Right lung (tissue), 5 donors: Measurements from ENCODE around the gene RXFP1. TPM values are rescaled to one million over a fixed set of nuclear protein-coding genes. Genes with fewer than 3 reads are reported as not detected.

ENCODE experiments used
- DNase-seq, 2 donors: peaks; one replicate each; pipeline ENCODE4 v3.0.0-alpha.2; 2013
- polyA plus RNA-seq, 5 donors: library from polyadenylated mRNA; unstranded; fragments of 120-200 nt; gene quantifications; one replicate each; pipeline versions ENCODE4 v1.2.1 to v1.2.3, GENCODE V29; 2013; ENCODE audit warnings: inconsistent platforms in 1 of 5, low replicate concordance in 1 of 5; ENCODE audit not compliant: insufficient read length in 5 of 5, insufficient read depth in 1 of 5

The RXFP1 gene
- polyA plus RNA-seq, 5 donors, result 5.8 to 9.8 (median 8.0) TPM

DNA sequence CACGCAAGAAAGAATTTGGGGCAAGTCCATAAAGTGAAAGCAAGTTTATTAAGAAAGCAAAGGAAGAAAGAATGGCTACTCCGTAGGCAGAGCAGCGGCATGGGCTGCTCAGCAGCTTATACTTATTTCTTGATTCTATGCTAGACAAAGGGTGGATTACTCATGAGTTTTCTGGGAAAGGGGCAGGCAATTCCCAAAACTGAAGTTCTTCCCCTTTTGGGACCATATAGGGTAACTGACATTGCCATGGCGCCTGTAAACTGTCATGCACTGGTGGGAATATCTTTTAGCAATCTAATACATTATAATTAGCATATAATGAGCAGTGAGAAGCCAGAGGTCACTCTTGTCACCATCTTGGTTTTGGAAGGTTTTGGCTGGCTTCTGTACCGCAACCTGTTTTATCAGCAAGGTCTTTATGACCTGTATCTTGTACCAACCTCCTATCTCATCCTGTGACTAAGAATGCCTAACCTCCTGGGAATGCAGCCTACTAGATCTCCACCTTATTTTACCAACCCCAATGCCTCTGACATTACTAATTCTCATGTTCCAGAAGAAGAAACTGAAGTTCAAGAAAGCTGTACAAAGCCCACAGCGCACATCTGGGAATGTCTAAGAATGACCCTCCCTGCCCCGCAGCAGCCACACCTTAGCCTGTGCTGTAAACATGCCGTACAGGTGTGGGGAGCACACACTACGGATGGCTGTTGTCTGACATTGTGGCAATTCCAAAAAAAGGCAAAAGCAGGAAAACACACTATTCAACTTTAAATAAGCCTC lies 18.6 kb downstream of the RXFP1 start:
- no peak for DNase-seq

GRCh38 chr4:158541506-158541905 lies 19.8 kb downstream of the RXFP1 start:
- DNase-seq, result no peak

DNA sequence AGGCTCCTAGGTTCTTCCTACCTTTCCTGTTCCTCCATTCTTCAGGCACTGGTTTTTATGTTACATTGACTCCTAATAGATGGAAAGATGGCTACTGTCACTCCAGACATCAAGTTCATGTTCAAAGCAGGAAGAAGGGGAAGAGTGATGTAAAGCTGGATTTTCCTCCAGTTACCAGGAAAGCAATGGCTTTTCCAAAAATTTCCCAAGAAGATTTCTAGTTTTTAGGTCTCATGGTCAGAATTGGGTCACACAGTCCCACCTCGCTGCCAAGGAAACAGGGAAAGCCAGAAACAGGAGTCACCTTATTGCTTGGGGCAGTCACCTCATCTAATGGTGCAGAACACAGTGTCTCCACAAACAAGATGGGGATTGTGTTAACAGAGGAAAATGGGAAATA lies 21.5 kb downstream of the RXFP1 start:
- no peak for DNase-seq

GRCh38 chr4:158544141-158544540 lies 22.5 kb downstream of the RXFP1 start:
- no peak for DNase-seq

- DNase-seq, result no peak
These were observed 31.7 kb downstream of the RXFP1 start for GRCh38 chr4:158553364-158553763.

- no peak for DNase-seq
These were observed 38.6 kb downstream of the RXFP1 start for GRCh38 chr4:158560284-158560683.

GRCh38 chr4:158566860-158567259 lies 45.2 kb downstream of the RXFP1 start:
- no peak for DNase-seq

GRCh38 chr4:158571736-158572135 lies 50.1 kb downstream of the RXFP1 start:
- no peak for DNase-seq

- DNase-seq, result no peak
These were observed 50.9 kb downstream of the RXFP1 start for GRCh38 chr4:158572608-158573007.

DNA sequence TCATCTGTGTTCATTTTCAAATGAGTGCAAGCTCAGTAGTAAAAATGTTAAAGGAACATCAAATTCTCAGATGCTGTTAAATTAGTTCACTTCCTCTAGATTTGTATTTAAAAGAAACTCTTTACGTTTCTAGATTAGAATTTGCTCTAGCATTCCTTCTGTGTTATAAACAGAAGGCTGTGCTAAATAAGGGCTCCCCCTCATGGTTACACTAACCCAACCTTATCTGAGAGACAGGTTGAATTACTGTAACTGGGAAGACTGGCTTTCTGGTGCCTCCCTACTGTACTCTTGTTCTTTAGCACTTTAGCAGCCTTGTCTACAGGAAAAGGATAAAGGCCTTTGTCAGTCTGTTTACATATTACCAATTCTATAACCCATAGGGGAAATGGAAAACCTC lies 56.8 kb downstream of the RXFP1 start:
- DNase-seq, result no peak

DNA sequence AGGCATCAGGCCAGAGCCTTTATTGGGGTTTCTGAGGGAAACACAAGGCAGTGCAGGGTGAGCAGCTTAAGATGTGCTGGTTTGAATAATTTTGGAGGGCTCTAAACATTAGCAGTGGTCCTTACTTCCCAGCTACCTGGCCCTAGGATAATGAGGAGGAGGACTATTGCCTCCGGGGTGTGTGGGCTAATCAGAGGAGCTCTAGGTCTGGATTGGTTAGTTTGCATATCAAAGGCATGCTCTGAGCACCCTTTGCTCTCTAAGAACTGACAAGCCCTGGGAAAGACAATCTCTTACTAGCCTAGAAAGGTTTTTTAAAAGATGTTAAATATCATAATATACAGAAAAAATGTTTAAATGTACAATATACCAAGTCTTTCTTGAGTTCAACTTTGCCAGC lies 58.4 kb downstream of the RXFP1 start:
- DNase-seq, result no peak

DNA sequence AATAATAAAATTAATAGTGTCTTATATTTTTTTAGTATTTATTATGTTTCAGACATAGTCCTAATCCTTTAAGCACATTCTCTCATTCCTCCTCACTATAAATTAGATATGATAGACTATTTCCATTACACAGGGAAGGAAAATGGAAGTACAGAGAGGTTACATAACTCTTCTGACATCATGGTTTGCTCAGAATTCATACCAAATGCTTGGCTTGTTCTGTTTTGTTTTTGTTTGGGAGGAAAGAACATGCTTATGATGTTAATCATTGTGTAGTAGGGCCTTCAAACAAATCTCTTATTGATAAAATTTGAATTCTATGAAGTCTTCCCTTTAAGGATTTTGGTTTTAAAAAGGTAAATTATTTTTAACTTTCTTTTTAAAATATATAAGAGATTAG lies 59.5 kb downstream of the RXFP1 start:
- no peak for DNase-seq

DNA sequence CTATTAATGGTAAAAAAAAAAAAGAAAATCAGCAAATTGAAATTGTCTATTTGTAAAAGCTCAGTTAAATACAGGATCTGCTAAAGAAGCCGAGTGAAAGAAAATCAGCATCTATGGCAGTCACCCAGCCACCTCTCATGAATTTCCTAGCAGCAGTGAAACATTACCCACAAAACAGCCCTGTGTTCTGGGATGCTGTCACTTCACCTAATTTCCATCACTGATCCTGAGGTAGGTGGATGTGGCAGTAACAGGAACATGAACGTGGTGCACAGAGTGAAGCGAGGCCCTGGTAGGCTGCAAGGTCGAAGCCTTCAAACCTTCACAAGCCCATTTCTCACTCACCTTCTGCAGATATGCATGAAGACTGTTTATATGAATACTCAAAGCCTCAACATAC lies 65.2 kb downstream of the RXFP1 start:
- DNase-seq, result no peak

- no peak for DNase-seq
These were observed 66.6 kb downstream of the RXFP1 start for GRCh38 chr4:158588285-158588684.

- DNase-seq, result no peak
These were observed 67.1 kb downstream of the RXFP1 start for GRCh38 chr4:158588777-158589176.

DNA sequence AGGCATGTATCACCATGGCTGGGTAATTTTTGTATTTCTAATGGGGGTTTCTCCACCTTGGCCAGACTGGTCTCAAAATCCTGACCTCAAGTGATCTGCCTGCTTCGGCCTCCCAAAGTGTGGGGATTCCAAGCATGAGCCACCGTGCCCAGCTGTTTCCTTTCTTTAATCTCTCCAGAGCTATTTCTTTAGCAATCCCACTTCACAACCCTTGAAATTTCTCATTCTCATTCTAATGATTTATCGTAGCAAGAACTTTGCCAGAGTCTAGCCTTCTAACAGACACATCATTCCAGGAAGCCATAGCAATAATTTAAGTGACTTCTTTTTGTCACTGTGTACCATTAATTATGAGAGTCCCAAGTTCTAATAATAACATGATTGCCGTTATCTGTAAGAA lies 68.6 kb downstream of the RXFP1 start:
- no peak for DNase-seq

- DNase-seq, result no peak
These were observed 69.1 kb downstream of the RXFP1 start for GRCh38 chr4:158590824-158591223.

GRCh38 chr4:158597879-158598596 lies 76.4 kb downstream of the RXFP1 start:
- no peak for DNase-seq

- DNase-seq, result no peak
These were observed 77.5 kb downstream of the RXFP1 start for GRCh38 chr4:158599150-158599549.

DNA sequence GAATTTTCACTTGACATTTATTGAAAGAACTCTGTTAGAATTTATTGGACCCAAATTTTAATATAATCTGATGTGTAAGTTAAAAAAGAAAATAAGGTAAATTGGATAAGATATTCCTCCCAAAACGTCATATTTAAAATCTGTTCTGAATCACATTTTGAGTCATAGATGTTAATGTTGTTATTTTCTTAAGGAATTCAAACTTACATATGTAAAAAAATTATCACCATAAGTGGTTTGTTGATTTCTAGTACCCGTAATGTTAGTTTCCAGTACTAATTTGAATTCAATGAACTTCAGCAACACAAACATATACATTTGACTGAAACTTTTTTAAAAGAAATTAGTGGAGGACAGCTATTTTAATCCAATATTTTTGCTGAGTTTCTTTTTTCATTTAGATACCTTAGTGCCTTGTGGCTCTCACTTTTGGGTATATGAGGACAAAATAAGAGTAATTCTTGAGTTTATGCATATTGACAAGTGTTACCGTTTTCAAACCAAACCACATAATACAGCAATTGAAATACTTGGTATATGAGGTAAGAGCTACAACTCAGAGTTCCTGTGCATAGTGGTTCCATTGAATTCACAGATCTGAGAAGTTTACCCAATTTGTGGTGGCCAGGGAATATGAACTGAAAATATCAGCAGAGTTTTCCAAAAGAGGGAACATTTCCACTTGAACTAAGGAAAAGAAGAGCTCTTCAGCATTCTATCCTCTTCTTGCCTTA lies 78.2 kb downstream of the RXFP1 start:
- no peak for DNase-seq

DNA sequence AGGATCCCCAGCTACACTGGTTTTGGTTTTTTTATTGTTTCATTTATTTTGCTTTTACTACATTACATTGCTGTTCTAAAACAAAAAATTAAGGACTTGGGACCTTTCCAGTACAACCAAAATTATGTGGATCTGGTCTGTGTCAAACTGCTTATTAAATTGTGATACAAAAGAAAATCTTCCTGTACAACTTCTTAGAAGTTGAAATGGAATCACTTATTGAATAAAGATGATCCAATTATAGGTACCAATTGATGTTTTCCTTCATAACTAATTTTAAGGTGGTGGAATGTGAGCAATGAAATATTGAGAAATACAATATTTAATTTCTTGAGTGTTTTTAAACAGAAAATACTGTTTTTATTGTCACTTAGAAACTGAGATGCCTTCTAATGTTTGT lies 82.7 kb downstream of the RXFP1 start:
- DNase-seq, result no peak

DNA sequence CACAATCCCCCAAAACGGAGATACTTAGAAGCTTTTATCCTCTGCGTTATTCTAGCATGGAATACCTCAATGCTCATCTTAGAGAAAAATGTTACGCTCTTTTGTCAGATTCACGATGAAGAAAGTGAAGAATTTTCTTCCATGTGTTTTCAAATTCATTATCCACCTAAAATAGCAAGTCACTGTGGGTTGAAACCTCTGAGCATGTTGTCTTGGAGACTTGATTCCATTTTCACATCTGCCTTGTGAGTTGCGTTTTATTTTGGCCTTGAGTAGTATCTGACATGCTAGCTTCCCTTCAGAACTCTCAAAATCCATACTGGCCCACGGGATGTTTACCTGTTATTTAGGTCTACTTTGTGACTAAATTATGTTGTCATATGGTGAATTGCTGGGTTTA lies 83.7 kb downstream of the RXFP1 start:
- DNase-seq, result no peak

DNA sequence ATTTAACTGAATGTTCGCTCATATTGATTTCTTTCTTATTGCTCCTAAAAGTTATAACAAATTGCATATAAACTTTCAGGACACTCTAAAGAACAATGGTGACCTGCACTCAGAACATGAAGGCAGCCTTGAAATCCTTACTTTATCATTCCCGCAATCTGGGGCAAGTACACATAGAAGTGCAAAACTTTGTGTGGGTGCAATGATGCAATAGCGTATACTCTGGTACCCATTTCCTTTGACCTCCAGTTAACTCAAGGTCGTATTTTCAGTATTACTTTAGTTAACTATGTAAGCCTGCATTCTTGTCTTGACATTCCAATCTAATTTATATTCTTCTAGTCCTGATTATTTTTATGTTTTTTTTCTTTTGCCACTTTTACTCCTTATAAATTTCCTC lies 85.3 kb downstream of the RXFP1 start:
- DNase-seq, result no peak
